ENCODE results near the gene CLCNKA.
"Not testable (repeated sequence)": the region's sequence is repeated elsewhere in the genome, so short reads cannot be mapped to it uniquely, and the experiment has no call there.

The CLCNKA gene

GRCh38 chr1:16046842-16047241, 25.0 kb downstream of the CLCNKA start:
- no peak for DNase-seq

DNA sequence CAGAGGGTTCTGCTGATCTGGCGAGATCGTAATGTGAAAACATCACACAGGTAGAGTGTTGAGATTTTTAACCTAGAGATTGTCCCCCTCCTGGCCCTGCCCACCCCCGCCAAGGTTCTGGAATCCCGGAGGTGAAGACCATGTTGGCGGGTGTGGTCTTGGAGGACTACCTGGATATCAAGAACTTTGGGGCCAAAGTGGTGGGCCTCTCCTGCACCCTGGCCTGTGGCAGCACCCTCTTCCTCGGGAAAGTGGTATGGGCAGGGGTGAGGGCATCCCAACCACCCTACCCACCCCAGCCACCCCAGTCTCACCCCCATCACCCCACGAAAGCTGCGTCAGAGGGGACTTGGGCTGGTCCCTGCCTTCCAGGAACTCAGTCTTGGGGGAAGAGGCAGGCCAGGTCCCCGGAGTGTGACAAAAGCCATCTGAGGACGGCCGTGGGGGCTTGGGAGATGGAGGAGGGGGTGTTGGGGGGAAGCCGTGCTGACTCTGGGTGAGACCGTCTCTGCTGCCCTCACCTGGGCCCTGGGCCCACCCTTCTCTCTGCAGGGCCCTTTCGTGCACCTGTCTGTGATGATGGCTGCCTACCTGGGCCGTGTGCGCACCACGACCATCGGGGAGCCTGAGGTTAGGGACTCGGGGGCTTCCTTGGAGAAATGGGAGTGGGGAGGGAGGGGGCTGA, 26.1 kb downstream of the CLCNKA start:
- no peak for DNase-seq

DNA sequence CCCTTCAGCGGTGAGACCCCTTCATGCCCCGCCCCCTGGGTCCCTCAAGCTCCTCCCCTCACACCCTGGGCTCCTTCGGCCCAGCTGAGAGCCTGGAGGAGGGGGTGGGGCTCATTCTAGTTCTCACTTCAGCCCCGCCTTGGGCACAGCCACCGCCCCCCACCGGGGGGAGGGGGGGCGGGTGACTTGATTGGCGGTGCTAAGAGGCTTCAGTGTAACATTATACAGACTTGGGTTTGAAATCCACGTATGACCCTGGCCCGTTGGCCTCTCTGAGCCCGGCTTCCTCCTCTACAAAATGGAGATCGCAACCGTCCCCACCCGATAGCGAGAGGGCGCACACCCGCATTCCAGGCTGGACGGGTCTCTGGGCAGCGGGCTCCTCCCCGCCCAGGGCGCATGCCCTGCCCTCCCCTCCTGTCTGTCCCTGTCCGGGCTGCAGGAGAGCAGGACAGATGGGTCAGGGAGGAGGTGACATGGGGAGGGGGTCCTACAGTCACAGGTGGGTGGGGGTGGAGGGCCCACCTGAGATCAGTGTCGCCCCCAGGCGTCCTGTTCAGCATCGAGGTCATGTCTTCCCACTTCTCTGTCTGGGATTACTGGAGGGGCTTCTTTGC, 26.8 kb downstream of the CLCNKA start:
- DNase-seq = peak; percentile 43

DNA sequence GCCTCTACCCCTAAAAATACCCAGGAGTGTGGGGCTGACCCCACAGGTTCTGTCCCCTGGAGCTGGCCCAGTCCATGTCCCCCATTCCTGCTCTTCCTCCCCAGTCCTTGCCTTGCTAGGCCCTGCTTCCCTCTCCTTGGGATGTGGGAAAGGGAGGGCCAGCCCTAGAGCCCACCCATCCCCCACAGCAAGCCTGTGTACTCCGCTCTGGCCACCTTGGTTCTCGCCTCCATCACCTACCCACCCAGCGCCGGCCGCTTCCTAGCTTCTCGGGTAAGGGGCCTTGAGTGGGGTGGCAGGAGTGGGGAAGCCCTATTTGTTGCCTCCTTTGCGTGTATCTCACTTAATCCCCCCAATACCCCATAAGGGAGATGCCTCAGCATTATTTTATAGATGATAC, 28.5 kb downstream of the CLCNKA start:
- DNase-seq = no peak

DNA sequence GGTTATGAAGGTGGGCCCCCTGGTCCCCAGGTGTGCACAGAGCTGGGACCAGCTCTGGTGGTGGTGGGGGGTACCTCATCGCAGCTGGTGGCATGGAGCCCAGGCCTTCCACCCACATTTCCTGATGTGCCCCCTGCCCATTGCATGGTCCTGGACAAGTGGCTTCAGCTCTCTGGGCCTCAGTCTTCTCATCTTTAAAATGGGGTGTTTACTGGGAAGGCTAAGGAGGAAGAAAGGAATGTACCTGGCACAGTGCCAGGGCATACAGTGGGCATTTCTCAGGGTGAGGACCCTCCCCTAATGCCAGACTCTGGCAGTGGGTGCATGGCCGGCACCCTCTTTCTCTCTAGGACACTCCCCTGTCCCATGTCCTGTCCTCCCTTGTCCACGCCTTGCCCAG, 29.2 kb downstream of the CLCNKA start:
- no peak for DNase-seq

DNA sequence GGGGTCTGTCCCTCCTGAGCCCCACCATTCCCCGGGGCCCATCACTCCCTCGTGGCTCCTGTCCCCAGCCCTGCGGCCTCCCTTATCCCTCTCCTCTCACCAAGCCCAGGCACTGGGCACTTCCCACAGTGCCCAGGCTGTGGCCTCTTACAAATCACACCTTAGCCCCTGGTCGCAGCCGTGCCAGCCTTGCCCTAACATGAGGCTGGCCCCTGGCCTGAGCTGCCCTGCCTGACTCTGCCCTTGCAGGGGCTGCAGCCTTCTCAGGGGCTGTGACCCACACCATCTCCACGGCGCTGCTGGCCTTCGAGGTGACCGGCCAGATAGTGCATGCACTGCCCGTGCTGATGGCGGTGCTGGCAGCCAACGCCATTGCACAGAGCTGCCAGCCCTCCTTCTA, 30.1 kb downstream of the CLCNKA start:
- DNase-seq = not testable (repeated sequence)

DNA sequence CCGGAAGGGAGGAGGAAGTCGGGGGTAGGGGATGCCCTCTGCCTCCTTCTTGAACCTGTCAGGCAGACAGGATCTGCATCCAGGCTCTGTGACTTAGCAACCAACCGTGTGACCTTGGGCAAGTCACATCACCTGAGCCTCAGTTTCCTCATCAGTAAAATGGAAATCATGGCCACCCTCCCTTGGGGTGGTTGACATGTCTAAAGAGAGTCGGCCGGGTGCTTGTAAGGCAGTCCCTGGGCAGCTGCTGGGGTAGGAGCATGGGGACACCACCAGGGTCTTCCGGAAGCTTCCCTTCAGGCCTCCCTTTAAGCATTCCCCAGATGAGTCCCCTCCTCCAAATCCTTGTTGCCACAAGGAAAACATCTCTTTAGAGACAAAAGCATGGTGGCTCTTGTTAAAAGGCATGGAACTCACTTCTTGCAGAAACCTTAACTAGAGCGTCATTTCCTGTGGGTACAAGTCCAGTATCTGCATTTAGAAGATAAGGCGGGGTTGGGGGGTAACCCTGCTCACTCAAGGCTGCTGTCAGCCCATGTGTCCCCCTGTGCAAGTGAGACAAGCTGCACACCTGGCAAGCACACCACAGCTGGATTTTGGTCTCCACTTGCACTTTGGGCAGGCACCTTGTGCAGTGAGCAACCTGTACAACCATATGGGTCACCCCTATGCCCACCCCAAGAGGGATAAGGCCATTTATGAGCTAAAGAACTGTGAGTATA, 32.1 kb downstream of the CLCNKA start:
- no peak for DNase-seq

DNA sequence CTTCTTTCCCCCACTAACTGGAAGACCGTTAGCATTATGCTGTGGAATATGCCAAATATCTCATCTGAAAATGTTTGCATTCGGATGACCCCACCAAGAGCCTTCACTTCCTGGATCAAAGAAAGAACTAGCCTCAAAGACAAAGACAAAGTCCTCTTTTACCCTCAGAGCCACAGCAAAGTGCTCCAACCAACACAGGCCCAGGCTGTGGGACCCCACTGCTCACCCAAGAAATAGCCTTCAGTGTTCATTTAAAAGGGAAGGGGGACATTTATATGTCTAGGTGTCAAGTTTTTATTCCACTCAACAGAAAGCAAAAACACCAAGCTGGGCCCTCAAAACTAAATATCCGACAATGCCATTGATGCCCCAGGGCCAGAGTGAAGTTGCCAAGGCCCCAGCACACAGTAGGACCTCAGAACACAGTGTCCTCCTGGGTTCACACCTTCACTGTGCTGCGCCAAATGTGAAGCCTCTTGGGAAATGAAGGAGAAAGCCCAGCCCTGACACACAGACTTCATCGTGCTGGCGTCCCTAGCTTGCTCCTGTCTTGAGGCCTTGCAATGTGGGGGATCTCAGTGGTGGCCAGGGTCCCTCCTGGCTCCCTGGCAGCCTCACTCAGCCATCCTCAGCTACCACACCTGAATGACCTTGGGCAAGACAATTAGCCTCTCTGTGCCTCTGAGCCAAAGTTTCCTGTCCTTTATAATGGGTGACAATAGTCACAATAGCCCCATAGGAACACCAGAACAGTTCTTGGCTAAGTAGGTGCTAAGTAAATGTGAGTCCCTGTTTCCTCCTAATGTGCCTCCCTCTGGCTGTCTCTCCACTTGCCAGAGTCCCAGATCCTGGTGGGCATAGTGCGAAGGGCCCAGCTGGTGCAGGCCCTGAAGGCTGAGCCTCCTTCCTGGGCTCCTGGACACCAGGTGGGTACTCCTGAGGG, 33.0 kb downstream of the CLCNKA start:
- no peak for DNase-seq

DNA sequence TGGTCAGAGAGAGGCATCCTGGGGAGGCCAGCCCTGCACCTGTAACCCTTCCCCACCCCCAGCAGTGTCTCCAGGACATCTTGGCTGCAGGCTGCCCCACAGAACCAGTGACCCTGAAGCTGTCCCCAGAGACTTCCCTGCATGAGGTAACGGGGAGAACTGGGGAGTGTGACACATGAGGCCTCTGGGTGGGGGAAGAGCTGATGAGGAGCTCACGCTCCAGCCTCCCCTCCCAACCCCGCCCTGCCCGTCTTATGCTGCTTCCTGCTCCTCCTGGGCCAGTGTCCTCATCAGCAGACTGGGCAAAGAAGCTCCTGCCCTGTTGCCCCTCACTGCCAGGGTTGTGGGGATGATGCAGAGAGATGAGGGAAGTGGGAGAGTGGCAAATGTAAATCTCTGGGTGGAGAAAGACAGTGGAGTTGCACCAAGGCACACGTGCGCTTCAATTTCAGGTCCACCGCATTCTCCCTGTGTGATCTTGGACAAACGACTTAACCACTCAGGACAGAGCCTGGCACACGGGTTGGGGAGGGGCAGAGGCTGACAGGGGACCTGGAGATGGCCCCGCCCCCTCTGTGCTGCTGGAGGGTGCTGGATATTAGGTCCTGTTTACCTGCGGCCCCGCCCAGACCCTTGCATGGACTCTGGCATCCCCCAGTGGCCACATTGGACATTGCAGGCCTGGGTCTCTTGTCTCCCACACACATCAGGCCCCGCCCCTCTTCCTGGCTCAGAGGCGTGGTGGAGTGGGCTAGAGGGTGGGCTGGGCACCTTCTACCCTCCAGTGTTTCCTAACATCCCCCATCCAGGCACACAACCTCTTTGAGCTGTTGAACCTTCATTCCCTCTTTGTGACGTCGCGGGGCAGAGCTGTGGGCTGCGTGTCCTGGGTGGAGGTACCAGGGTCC, 34.0 kb downstream of the CLCNKA start:
- peak; percentile 77 for DNase-seq

DNA sequence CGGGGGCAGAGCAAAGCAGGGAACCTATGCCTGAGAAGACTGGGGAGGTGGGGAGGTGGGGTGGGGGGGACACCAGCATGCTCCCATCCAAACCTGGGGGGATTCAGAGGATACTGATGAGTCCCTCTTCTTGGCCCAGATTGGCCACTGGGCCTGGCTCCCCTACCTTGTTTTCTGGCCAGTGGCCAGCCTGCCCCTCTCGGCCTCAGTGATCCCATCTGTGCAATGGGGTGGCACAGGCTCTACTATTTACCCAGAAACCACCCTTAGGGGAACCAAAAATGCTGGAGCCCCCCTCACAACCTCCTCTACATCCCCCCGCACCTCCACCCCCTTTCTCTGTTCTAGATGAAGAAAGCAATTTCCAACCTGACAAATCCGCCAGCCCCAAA, 34.7 kb downstream of the CLCNKA start:
- DNase-seq = not testable (repeated sequence)

- DNase-seq = not testable (repeated sequence)
Observed at GRCh38 chr1:16057314-16057915, 35.6 kb downstream of the CLCNKA start.

- DNase-seq = not testable (repeated sequence)
Observed at GRCh38 chr1:16058394-16059120, 36.7 kb downstream of the CLCNKA start.

GRCh38 chr1:16061266-16061665, 39.4 kb downstream of the CLCNKA start:
- no peak for DNase-seq

- DNase-seq = not testable (repeated sequence)
Observed at GRCh38 chr1:16061989-16062686, 40.3 kb downstream of the CLCNKA start.

- not testable (repeated sequence) for DNase-seq
Observed at GRCh38 chr1:16062687-16063075, 40.8 kb downstream of the CLCNKA start.

- DNase-seq = no peak
Observed at GRCh38 chr1:16063226-16063829, 41.5 kb downstream of the CLCNKA start.

DNA sequence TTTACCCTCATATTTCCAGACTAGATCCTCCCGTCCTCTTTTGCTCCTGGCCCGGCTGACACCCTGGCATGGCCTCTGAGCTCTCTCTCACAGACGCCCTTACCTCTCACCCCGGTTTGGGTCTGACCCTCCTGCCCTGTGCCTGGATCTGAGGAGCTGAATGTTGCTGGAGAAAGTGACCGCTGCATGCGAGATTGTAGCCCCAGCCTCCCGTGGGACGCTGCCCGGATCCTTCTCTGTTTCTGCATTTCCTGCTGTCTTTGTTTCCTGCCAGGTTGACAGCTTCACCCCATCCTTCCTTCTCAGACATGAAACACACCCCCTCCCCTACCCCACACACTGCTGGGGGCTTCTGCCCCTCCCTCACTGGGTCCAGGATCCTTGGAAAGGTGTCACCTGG, 42.1 kb downstream of the CLCNKA start:
- no peak for DNase-seq

DNA sequence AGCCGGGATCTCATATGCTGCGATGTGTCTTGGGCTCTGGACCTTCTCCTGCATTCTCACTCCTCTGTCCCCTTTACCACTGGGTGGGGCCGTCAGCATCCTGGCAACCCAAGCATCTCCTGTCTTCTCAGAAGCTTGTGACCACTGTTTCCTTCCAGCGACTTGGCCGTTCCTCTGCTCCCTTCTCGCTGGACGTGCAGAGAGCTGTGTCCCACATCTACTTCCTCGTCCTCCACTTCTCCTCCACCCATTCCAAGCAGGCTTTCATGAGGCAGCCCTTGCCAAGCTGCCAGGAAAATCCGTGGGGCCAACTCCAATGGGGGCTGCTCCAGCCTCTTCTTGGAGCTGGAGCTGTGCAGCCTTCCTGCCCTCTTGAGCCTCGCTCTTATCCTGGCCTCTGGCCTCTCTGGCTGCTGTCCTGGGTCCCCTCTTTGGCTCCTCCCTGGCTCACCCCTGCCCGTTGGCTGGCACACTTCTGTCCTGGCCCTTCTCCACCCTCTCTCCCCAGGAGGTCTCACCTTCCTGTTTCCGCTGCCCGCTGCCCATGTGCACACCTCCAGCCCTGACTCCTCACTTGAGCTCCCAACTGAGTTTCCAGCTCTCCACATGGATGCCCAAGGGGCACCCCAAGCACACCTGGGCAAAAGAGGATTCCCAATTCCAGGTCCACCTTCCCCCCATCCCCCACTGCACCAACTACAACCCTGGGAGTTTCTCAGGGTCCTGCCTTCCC, 42.9 kb downstream of the CLCNKA start:
- DNase-seq = no peak

GRCh38 chr1:16065269-16065576, 43.4 kb downstream of the CLCNKA start:
- DNase-seq = no peak
